ENCODE data around the gene MROH7. TPM values are rescaled to one million over a fixed set of nuclear protein-coding genes. Genes with fewer than 3 reads are reported as not detected.

The MROH7 gene
- total RNA-seq, 4 donors from 2014 or later: 0.13 to 4.4 (median 0.60) TPM

DNA sequence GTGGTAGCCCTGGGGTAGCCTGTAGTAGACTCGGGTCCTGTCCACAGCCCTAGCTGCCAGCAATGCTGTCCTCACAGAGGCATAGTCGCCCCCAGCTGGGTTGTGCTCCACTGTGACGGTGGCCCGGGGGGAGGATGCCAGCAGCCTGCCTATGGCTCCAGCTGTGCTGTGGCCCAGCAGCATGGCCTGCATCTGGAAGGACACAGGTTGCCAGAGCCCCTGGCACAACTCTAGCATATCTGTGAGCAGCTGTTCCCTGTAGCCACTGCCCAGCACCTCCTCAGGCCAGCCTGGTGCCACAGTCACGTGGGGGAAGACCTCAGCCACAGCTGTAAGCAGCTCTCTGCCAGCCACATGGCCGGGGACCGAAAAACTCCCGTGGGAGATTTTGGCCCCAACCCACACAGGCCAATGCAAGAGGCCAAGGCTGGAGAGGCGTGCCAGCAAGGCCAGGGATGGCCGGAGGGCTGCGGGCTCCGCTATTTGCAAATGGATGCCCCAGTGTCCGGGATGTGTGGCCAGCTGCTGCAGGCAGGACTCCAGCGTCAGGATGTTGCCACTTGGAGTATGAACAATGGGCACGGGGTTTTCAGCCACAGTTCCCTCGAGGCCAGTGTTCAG lies 32.2 kb upstream of the MROH7 start:
- H3K4me3 ChIP-seq: no peak overlapping the region
- DNase-seq: no peak
- no peak overlapping the region for H3K27ac ChIP-seq
- H3K27me3 ChIP-seq: no peaks in the 10 kb centered on the region
- intact Hi-C loops (cut with DNase I): no loop called here
- TF ChIP-seq POLR2A (IDR thresholded peaks at IDR 0.05): no peak
- TF ChIP-seq, protein P1, sequence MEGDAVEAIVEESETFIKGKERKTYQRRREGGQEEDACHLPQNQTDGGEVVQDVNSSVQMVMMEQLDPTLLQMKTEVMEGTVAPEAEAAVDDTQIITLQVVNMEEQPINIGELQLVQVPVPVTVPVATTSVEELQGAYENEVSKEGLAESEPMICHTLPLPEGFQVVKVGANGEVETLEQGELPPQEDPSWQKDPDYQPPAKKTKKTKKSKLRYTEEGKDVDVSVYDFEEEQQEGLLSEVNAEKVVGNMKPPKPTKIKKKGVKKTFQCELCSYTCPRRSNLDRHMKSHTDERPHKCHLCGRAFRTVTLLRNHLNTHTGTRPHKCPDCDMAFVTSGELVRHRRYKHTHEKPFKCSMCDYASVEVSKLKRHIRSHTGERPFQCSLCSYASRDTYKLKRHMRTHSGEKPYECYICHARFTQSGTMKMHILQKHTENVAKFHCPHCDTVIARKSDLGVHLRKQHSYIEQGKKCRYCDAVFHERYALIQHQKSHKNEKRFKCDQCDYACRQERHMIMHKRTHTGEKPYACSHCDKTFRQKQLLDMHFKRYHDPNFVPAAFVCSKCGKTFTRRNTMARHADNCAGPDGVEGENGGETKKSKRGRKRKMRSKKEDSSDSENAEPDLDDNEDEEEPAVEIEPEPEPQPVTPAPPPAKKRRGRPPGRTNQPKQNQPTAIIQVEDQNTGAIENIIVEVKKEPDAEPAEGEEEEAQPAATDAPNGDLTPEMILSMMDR (IDR thresholded peaks at IDR 0.05): no peak
- 40 to 83% methylated on average over 1 to 2 of the region's 16 CpGs for WGBS, 2 donors
- peaks cover 0 to 47% (median 0%) of the 10 kb centered on the region in 3 donors for H3K36me3 ChIP-seq
- H3K9me3 ChIP-seq: no peaks in the 10 kb centered on the region
- peaks cover 1 to 8% (median 5%) of the 10 kb centered on the region in 3 donors for H3K4me1 ChIP-seq

DNA sequence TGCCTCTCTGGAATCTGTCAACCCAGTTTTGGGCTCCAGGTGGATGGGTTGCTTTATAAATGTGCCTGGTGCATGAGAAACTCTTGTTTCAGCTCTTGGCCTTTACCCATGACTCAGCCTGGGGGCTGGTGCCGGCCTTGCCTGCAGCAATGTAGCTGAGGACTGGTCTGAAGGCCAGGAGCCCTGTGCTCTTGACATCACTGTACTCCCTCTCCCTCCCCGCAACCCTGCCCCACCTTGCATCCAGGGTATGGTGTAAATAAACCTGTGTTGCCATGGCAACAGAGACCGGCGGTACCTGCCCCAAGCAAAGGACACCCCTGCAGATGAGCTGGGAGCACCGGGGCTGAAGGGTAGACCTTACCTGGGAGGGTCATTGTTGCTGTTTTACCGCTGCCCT lies 31.5 kb upstream of the MROH7 start:
- TF ChIP-seq, protein P1 (IDR thresholded peaks at IDR 0.05): no peak
- no peak for TF ChIP-seq POLR2A (IDR thresholded peaks at IDR 0.05)
- 80 to 100% methylated on average over 1 to 2 of the region's 6 CpGs for WGBS, 2 donors
- intact Hi-C loops (cut with DNase I): no loop called here
- Histone ChIP-seq H3K4me3 (no peak overlapping the region), H3K4me1 (peaks cover 0 to 2% (median 0%) of the 10 kb centered on the region in 3 donors), H3K27me3 (no peaks in the 10 kb centered on the region), H3K9me3 (no peaks in the 10 kb centered on the region), H3K27ac (no peak overlapping the region), H3K36me3 (peaks cover 0 to 42% (median 0%) of the 10 kb centered on the region in 3 donors)
- DNase-seq: no peak

DNA sequence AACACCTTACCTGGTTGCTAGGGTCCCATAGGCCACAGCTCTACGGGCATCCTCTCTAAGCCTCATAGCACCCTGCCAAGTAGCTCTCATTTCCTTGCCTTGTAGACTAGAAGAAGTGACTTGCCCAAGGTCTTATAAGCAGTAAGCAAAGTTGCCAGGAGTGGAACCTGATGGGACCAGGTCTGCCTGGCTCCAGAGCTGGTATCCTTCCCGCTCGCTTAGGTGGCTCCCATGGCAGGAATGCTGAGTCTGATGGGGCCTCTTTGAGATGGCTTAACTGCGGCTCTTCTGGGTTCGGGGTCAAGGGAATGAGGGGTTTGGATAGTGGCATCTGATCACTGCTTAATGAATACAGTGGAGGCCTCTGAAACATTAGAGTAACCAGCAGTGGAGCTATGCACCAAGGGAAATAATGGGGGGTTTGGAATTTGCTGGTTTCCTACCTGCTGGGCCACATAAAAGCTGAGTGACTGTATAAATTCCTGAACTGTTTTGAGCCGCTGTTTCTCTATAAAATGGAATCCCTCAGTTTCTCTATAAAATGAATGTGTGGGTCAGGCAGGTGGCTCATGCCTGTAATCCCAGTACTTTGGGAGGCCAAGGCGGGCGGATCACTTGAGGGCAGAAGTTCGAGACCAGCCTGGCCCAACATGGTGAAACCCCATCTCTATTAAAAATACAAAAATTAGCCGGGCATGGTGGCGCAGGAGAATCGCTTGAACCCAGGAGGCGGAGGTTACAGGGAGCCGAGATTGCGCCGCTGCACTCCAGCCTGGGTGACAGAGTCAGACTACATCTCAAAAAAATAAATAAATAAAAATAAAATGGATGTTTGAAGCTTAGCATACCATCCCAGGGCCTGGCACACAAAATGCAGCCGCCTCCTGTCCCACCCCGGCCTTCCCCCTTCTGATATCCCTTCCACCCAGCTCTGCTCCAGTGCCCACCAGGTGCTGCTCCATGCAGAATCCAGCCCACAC lies 30.7 kb upstream of the MROH7 start:
- no peak for DNase-seq
- intact Hi-C loops (cut with DNase I): no loop called here
- no peak overlapping the region for H3K27ac ChIP-seq
- H3K4me1 ChIP-seq: peaks cover 0 to 7% (median 0%) of the 10 kb centered on the region in 3 donors
- peaks cover 0 to 40% (median 0%) of the 10 kb centered on the region in 3 donors for H3K36me3 ChIP-seq
- 94% methylated on average over 11 to 16 of the region's 18 CpGs for WGBS, 2 donors
- TF ChIP-seq, protein P1 (IDR thresholded peaks at IDR 0.05): no peak
- no peak for TF ChIP-seq POLR2A (IDR thresholded peaks at IDR 0.05)
- no peaks in the 10 kb centered on the region for H3K9me3 ChIP-seq
- no peak overlapping the region for H3K4me3 ChIP-seq
- H3K27me3 ChIP-seq: no peaks in the 10 kb centered on the region

DNA sequence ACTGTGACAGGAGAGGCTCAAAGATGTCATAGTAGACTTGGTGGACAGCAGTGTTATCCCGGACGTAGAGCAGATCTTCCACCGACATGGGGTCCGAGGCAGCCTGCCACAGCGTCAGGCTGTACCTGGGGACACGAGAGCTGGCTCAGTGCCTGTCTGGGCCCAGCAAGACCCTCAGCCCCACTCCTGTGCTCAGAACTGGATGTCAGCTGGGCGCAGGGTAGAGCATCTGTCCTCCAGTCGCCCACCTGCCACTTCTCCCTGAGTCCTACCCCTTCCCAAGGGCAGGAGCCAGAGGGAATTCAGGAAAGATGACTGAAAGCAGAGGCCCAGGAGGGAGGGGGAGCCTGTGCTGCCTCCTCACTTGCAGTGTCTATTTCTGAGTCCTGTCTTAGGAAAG lies 30.0 kb upstream of the MROH7 start:
- no peak overlapping the region for H3K27ac ChIP-seq
- no peaks in the 10 kb centered on the region for H3K9me3 ChIP-seq
- TF ChIP-seq POLR2A (IDR thresholded peaks at IDR 0.05): no peak
- no peaks in the 10 kb centered on the region for H3K27me3 ChIP-seq
- WGBS, 2 donors: 40 to 91% methylated on average over 1 to 8 of the region's 8 CpGs
- no peak overlapping the region for H3K4me3 ChIP-seq
- intact Hi-C loops (cut with DNase I): no loop called here
- peaks cover 0 to 10% (median 0%) of the 10 kb centered on the region in 3 donors for H3K4me1 ChIP-seq
- peaks cover 0 to 34% (median 0%) of the 10 kb centered on the region in 3 donors for H3K36me3 ChIP-seq
- DNase-seq: no peak

DNA sequence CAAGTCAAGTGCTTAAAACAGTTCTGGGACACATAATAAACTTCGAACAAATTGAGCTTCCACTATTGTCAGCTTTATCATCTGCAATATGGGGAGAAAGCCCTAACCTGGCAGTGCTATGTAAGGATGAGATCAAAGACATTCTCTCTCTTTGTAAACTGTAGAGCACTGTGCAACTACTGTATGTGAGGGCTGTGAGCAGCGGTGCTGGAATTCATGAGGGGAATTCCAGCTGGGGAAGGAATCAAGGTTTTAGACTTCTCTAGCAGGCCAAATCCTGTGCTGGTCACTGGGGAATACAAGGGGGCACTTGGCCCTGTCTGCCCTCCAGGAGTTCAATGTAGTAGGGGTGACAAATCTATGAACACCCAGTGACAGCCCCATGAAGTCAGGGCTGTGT lies 27.6 kb upstream of the MROH7 start:
- no peak overlapping the region for H3K4me3 ChIP-seq
- no peak overlapping the region for H3K27ac ChIP-seq
- peaks cover 0 to 13% (median 0%) of the 10 kb centered on the region in 3 donors for H3K36me3 ChIP-seq
- no peaks in the 10 kb centered on the region for H3K9me3 ChIP-seq
- H3K27me3 ChIP-seq: no peaks in the 10 kb centered on the region
- DNase-seq: no peak
- intact Hi-C loops (cut with DNase I): no loop called here
- WGBS, 2 donors: 46 to 55% methylated on average over 2 of the region's 2 CpGs
- H3K4me1 ChIP-seq: peaks cover 0 to 10% (median 0%) of the 10 kb centered on the region in 3 donors
- TF ChIP-seq, protein P1 (IDR thresholded peaks at IDR 0.05): no peak
- no peak for TF ChIP-seq POLR2A (IDR thresholded peaks at IDR 0.05)
